ENCODE results near the gene USP6NL.

- no peak for TF ChIP-seq CTCF (optimal IDR thresholded peaks at IDR 0.05 in 1 of 3, IDR thresholded peaks at IDR 0.05 in 1 of 3, conservative IDR thresholded peaks at IDR 0.05 in 1 of 3; ENCODE audit: extremely low read depth in 1 of 3, insufficient read depth in 2 of 3, low read length in 3 of 3)
- no peak for TF ChIP-seq EZH2 (IDR thresholded peaks at IDR 0.05; ENCODE audit: low read length)
Observed at GRCh38 chr10:11541296-11541695, 70.2 kb downstream of the USP6NL start.
